Fibroblast of the aortic adventitia (primary cell): ENCODE data around the gene LCE2C. TPM values are rescaled to one million over a fixed set of nuclear protein-coding genes. Genes with fewer than 3 reads are reported as not detected.
"Not testable (repeated sequence)": the region's sequence is repeated elsewhere in the genome, so short reads cannot be mapped to it uniquely, and the experiment has no call there.

Experiments
- DNase-seq: peaks from one replicate; pipeline ENCODE4 v3.0.0-alpha.2; 2010; ENCODE audit warnings: low read depth
- H3K4me3 ChIP-seq: 2 replicates; pipeline ENCODE4 v1.5.1; 2011; ENCODE audit warnings: low read depth, mild to moderate bottlenecking, control low read depth, low read length, moderate library complexity
- total RNA-seq: library from RNA; depleted of rRNA; stranded (reverse); fragments of >200 nt; gene quantifications from 2 replicates; pipeline ENCODE4 v1.2.3, GENCODE V29; 2012; ENCODE audit warnings: low replicate concordance
- TF ChIP-seq, protein P1 (sequence below): IDR thresholded peaks from 2 replicates; pipeline ENCODE4 v1.5.1; 2011; ENCODE audit warnings: mild to moderate bottlenecking, low read length, control low read depth, inconsistent platforms; ENCODE audit not compliant: insufficient read depth

Gene LCE2C
- total RNA-seq, 1 donor, result not detected

DNA sequence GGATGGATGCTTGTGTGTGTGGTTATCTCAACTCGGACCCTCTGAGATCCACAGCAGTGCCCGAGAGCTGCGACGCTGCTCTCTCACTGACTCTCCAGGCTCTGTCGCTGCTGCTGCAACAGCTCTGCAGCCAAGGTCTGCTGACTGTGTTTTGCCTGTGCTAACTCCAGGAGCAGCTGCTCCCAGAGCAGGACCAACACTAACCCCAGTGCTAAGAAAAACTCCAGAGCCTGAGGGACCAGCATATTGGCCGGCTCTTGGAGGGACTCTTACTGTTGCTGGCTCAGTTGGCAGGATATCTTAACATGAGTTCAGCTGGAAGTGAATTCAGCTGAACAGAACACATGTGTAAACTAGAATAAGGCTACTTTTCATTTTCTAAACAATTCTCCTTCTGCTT is 4.4 kb downstream of the LCE2C start:
- no peak overlapping the region for H3K4me3 ChIP-seq
- no peak for DNase-seq
- TF ChIP-seq, protein P1, sequence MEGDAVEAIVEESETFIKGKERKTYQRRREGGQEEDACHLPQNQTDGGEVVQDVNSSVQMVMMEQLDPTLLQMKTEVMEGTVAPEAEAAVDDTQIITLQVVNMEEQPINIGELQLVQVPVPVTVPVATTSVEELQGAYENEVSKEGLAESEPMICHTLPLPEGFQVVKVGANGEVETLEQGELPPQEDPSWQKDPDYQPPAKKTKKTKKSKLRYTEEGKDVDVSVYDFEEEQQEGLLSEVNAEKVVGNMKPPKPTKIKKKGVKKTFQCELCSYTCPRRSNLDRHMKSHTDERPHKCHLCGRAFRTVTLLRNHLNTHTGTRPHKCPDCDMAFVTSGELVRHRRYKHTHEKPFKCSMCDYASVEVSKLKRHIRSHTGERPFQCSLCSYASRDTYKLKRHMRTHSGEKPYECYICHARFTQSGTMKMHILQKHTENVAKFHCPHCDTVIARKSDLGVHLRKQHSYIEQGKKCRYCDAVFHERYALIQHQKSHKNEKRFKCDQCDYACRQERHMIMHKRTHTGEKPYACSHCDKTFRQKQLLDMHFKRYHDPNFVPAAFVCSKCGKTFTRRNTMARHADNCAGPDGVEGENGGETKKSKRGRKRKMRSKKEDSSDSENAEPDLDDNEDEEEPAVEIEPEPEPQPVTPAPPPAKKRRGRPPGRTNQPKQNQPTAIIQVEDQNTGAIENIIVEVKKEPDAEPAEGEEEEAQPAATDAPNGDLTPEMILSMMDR, result no peak

GRCh38 chr1:152681616-152682015 is 6.5 kb downstream of the LCE2C start:
- no peak for DNase-seq
- TF ChIP-seq, protein P1, result no peak
- H3K4me3 ChIP-seq, result no peak overlapping the region

DNA sequence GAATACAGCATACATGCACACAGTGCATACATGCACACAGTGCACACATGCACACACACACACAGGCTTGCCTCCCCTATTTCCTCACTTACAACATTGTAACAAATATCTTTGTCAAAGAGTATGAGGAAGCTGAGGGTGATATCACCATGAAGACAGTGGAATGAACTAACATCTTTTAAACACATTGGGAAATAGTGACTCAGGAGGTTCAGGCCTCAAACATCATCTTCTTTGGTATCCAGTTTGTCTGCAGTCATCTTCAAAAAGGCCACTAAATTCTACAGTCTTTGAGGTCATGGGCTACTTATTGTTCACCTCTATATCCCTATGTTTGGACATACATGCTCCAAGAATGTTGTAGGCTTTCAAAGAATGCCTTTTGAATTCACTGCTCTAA is 8.8 kb downstream of the LCE2C start:
- DNase-seq, result no peak
- TF ChIP-seq, protein P1, result no peak
- H3K4me3 ChIP-seq, result no peak overlapping the region

DNA sequence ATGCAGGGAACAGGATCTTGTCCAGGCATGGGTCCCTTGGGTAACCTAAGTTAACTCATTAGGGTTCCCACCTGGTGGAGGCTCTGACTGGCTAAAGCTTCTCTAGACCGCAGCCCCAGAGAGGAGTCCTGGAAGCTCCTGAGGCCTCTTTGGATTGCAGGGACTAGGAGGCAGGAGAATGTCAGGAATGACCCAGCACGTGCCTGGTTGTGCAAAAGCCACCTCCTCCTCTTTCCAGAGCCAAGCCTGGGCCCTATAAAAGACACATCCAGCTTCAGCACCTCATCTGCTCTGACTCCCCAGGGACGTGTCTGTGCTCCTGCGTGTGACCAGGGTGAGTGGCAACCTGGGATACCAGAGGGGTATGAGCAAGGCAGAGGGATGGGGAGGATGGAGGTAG is 10.7 kb downstream of the LCE2C start, which contains the start of gene LCE2B:
TSS of gene LCE2B (plus strand) at position 301 of the 400 bp plus-strand sequence. CDS start 721 bp downstream, outside the sequence.
- not testable (repeated sequence) for DNase-seq, H3K4me3 ChIP-seq

- TF ChIP-seq, protein P1, result no peak
- no peak for DNase-seq
- no peak within 1 kb of the TSS for H3K4me3 ChIP-seq
Observed at GRCh38 chr1:152697701-152698600, 22.9 kb downstream of the LCE2C start, which contains the start of gene LCE2A. Gene LCE2A (plus strand): TSS chr1:152698345. CDS start chr1:152698902, 557 bp downstream.

DNA sequence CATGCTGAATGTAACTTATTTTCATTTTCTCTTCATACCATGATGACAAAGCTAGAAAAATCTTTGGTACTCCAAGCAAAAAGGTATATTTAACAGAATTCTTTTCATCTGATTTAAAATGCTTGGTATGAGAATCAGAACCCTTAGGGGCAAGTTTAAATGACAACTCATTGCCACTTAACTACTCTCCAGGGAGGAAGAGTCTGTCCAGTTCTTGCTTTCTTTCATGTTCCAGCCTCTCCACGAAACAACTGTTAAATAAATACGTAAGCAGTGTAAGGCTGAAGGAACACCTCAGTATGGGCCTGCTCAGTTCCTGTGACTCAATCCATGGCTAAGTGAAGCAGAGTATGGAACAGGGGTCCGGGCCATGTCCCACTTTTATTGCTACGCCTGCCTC is 24.7 kb downstream of the LCE2C start:
- TF ChIP-seq, protein P1, result no peak
- no peak for DNase-seq
- H3K4me3 ChIP-seq, result no peak overlapping the region

GRCh38 chr1:152707860-152708259 is 32.8 kb downstream of the LCE2C start, which contains the start of gene LCE4A:
Gene LCE4A (plus strand): TSS chr1:152708160. CDS start chr1:152709076, 916 bp downstream.
- DNase-seq, result no peak
- H3K4me3 ChIP-seq, result no peak within 1 kb of the TSS
- TF ChIP-seq, protein P1, result no peak
